H1 (cell line): ENCODE results near the gene PRKD3. TPM values are rescaled to one million over a fixed set of nuclear protein-coding genes. Genes with fewer than 3 reads are reported as not detected.

Experiments used
- BRCA1 ChIP-seq: IDR thresholded peaks from 2 replicates; pipeline ENCODE4 v1.6.1; 2012; ENCODE audit warnings: low read depth, low read length, improper control_type of control experiment
- SIX5 ChIP-seq: IDR thresholded peaks from 2 replicates; pipeline ENCODE4 v1.6.1; 2011; ENCODE audit warnings: mild to moderate bottlenecking, low read depth, low read length
- polyA plus RNA-seq, 7 experiments: library from polyadenylated mRNA; depleted of rRNA in 3 of 7; stranded (reverse) in 5 of 7; unstranded in 2 of 7; fragments of >200 nt in 5 of 7; fragments of 200-250 nt in 2 of 7; gene quantifications; 1 replicate in 5 of 7; 2 replicates in 1 of 7; 4 replicates in 1 of 7; pipeline versions ENCODE4 v1.2.1 to v1.2.3, GENCODE V29; 2011 to 2013; ENCODE audit warnings: missing spikeins in 2 of 7, mixed read lengths in 2 of 7
- total RNA-seq: library from RNA; stranded (reverse); fragmentation: NEBNext Ultra II Directional; extraction: Animal tissue kit (Norgen Biotek cat#: 25700); gene quantifications from 2 replicates; pipeline ENCODE4 v1.2.1, GENCODE V29; 2021

Gene PRKD3
- total and polyA plus RNA-seq, 2 of the 8 experiments (the other 6 are each of a cell fraction or from before 2014, with no cell fraction given): 12.0 to 63.3 TPM

GRCh38 chr2:37361994-37362698 is 37.5 kb upstream of the PRKD3 start (continued):
- TF ChIP-seq BRCA1 (no peak), SIX5 (no peak)
